HEK293T (cell line): ENCODE data around the gene TJP3.

ENCODE experiments used
- CTCF ChIA-PET: fragments of 350-600 bp; formaldehyde crosslinking; extraction: SDS; loops from one replicate; lab custom pipeline; 2021; ENCODE audit warnings: antibody characterized with exemption, inconsistent platforms; lab: Yijun Ruan, JAX
- POLR2A ChIA-PET: fragments of 350-600 bp; formaldehyde crosslinking; extraction: SDS; loops from one replicate; lab custom pipeline; 2020; ENCODE audit warnings: antibody characterized with exemption, inconsistent platforms; lab: Yijun Ruan, JAX
- DNase-seq: peaks from one replicate; pipeline ENCODE4 v3.0.0; 2012; ENCODE audit warnings: mixed read lengths; ENCODE audit errors: extremely low spot score
- ARNT ChIP-seq: fragments of 450-650 bp; IDR thresholded peaks from 2 replicates; pipeline ENCODE4 v1.6.1; 2017; ENCODE audit warnings: mild to moderate bottlenecking
- BHLHE40 ChIP-seq: fragments of 450-650 bp; IDR thresholded peaks from 2 replicates; pipeline ENCODE4 v1.6.1; 2016; ENCODE audit warnings: mild to moderate bottlenecking, moderate library complexity, borderline replicate concordance
- CTBP1 ChIP-seq: fragments of 450-650 bp; IDR thresholded peaks from 2 replicates; pipeline ENCODE4 v1.6.1; 2016; ENCODE audit warnings: borderline replicate concordance
- ELF4 ChIP-seq: fragments of 450-650 bp; IDR thresholded peaks from 2 replicates; pipeline ENCODE4 v1.6.1; 2017; ENCODE audit warnings: antibody characterized with exemption
- FOXA1 ChIP-seq: fragments of 450-650 bp; IDR thresholded peaks from 2 replicates; pipeline ENCODE4 v1.6.1; 2016; ENCODE audit warnings: mild to moderate bottlenecking
- FOXK2 ChIP-seq: fragments of 450-650 bp; IDR thresholded peaks from 2 replicates; pipeline ENCODE4 v1.6.1; 2016; ENCODE audit warnings: mild to moderate bottlenecking
- FOXM1 ChIP-seq: fragments of 450-650 bp; IDR thresholded peaks from 2 replicates; pipeline ENCODE4 v1.6.1; 2017; ENCODE audit warnings: mild to moderate bottlenecking, borderline replicate concordance
- HDGF ChIP-seq: fragments of 450-650 bp; IDR thresholded peaks from 2 replicates; pipeline ENCODE4 v1.6.1; 2017; ENCODE audit warnings: antibody characterized with exemption, borderline replicate concordance
- L3MBTL2 ChIP-seq: fragments of 450-650 bp; conservative IDR thresholded peaks from 2 replicates; pipeline ENCODE4 v1.6.1; 2016; ENCODE audit warnings: mild to moderate bottlenecking
- LEF1 ChIP-seq: fragments of 450-650 bp; IDR thresholded peaks from 2 replicates; pipeline ENCODE4 v1.6.1; 2017; ENCODE audit warnings: mild to moderate bottlenecking, borderline replicate concordance
- NFRKB ChIP-seq: fragments of 450-650 bp; IDR thresholded peaks from 2 replicates; pipeline ENCODE4 v1.6.1; 2016; ENCODE audit warnings: mild to moderate bottlenecking, moderate library complexity
- PKNOX1 ChIP-seq: fragments of 450-650 bp; IDR thresholded peaks from 2 replicates; pipeline ENCODE4 v1.6.1; 2016
- SP1 ChIP-seq: fragments of 450-650 bp; IDR thresholded peaks from 2 replicates; pipeline ENCODE4 v1.6.1; 2017
- SUZ12 ChIP-seq: fragments of 450-650 bp; IDR thresholded peaks from 2 replicates; pipeline ENCODE4 v1.6.1; 2016; ENCODE audit warnings: mild to moderate bottlenecking
- TARDBP ChIP-seq: fragments of 450-650 bp; IDR thresholded peaks from 2 replicates; pipeline ENCODE4 v1.6.1; 2016
- ZNF384 ChIP-seq: fragments of 450-650 bp; IDR thresholded peaks from 2 replicates; pipeline ENCODE4 v1.6.1; 2016

The TJP3 gene

DNA sequence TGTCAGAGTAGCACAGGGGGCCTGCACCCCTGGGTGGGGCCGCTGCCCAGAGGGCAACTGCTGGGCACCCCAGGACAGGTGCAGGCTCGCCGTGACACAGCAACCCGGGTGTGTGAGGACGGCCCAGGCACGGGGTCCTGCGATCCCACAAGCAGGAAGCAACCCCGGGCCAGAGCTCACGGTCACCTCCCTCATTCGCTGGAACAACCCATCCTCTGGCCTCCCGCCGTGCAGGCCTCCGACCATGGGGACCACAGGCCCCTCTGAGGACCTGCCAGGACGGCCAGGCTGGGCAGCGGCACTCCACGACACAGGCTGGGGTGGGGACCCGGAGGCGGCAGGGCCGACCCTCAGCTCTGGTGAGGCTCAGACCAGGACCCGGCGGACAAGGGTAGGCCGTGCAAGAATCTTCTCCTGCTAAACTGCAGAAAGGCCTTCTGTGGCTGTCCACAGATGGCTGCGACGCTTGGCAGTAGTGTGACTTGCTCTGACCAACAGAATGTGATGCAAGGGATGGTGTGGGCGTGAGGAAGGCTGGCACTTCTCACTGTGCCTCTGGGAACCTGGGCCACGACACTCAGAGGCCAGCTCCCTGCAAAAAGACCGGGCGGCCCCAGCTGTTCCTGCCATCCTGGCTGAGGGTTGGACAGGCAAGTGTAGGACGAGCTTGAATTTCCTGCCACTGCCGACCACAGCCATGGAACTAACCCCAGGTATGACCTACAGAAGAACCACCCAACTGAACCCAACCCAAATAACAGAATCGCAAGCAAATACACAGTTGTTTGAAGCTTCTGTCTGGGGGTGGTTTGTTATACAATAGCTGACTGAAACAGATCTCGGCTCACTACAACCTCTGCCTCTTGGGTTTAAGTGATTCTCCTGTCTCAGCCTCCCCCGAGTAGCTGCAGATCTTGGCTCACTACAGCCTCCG, 34.4 kb upstream of the TJP3 start:
- CTCF ChIA-PET = no interaction called here
- TF ChIP-seq FOXK2 (no peak), ELF4 (no peak), ARNT (no peak), FOXM1 (no peak)
- POLR2A ChIA-PET = no interaction called here
- no peak for DNase-seq

DNA sequence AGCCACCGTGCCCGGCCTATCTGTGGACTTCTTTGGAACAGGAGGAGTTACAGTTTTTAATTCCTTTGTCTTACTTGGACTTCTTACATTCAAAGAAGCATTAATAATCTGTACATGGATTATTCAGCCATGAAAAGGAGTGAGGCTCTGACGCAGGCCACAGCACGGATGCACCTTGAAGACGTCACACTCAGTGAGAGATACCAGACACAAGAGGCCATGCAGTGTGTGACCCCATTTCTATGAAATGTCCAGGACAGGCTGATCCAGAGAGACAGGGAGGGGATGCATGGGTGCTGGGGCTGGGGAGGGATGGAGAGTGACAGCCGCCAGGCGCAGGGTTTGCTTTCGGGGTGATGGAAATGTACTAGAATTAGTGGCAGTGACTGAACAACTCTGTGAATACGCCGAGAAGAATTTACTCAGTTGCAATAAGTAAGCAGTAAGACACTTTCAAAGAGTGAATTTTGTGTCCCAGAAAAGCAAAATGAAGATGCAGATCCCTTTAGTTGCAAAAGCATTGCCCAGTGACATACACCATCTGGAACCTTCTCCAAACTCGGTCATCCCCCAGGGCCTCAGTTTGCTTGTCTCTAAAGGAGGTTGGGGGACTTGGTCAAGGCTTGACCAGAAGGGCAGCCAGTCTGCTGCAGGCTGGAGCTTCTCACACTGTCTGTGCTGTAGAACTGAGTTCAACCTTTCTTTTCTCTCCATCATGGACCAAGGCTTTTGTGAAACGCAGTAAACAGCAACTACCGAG, 33.2 kb upstream of the TJP3 start:
- ChIA-PET POLR2A (no interaction called here), CTCF (no interaction called here)
- no peak for DNase-seq
- TF ChIP-seq SP1 = no peak
- no peak for TF ChIP-seq FOXK2

DNA sequence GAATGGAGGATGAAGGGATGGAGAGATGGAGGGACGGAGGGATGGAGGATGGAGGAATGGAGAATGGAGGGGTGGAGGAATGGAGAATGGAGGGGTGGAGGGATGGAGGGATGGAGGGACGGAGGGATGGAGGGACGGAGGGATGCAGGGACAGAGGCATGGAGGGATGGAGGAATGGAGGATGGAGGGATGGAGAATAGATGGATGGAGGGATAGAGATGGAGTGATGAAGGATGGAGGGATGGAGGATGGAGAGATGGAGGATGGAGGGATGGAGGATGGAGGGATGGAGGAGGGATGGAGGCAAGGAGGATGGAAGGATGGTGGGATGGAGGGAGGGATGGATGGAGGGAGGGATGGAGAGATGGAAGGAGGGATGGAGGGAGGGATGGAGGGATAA, 30.0 kb upstream of the TJP3 start:
- no peak for DNase-seq
- no peak for TF ChIP-seq ARNT
- POLR2A ChIA-PET = no interaction called here
- CTCF ChIA-PET = no interaction called here

DNA sequence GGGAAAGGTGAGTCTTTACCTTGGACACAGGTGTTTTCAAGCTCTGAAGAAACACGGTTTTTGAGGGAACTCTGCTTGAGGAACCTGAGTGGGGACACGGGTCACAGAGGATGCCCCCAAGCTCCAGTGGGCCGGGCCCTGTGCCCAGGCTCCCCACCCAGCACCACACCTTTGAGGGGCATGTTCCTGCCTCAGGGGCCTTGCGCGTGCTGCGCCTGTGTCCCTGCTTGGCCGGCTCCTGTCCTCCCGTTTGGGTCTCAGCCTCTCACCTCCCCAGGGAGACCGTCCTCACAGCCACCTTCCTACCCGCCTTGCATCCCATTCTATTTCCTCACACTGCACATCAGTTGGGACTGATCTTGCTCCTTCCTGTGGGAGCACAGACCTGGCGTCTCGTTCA, 29.0 kb upstream of the TJP3 start:
- no peak for DNase-seq
- TF ChIP-seq ARNT (no peak), TARDBP (no peak), LEF1 (no peak), SUZ12 (no peak), NFRKB (no peak), CTBP1 (no peak), L3MBTL2 (no peak), ELF4 (no peak), FOXM1 (no peak), PKNOX1 (no peak), ZNF384 (no peak), SP1 (no peak), BHLHE40 (no peak)
- ChIA-PET POLR2A (no interaction called here), CTCF (no interaction called here)

DNA sequence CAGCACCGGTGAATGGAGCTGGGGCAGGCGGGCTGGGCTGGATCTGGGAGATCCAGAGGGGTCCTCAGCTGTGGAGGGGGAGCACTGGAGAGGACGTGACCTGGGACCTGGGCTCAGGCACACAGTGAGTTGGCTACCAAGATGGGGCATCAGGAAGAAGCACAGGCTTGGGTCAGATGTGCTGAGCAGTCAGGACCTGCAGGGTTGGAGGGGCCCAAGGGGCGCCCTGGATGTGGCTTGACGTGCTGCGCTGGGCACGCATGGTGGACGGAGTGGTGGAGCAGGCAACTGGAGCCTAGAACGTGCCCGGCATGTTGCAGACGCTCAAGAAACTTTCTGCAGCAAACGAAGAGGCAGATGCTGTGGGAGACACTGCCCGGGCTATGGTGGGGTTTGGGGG, 28.6 kb upstream of the TJP3 start:
- DNase-seq = no peak
- TF ChIP-seq SP1 (no peak), SUZ12 (no peak), FOXM1 (no peak), TARDBP (no peak), BHLHE40 (no peak), ARNT (no peak), HDGF (no peak), LEF1 (no peak), FOXK2 (no peak), NFRKB (no peak), L3MBTL2 (no peak)
- POLR2A ChIA-PET = no interaction called here
- CTCF ChIA-PET = no interaction called here

- DNase-seq = no peak
- TF ChIP-seq TARDBP = no peak
- TF ChIP-seq LEF1 = no peak
- no peak for TF ChIP-seq NFRKB
- no peak for TF ChIP-seq SUZ12
- TF ChIP-seq FOXA1 = no peak
- TF ChIP-seq SP1 = no peak
- no peak for TF ChIP-seq ARNT
- TF ChIP-seq BHLHE40 = no peak
- ChIA-PET CTCF (no interaction called here), POLR2A (no interaction called here)
These were observed 27.2 kb upstream of the TJP3 start for GRCh38 chr19:3680939-3681338.

GRCh38 chr19:3682286-3682685, 25.9 kb upstream of the TJP3 start:
- POLR2A ChIA-PET = no interaction called here
- CTCF ChIA-PET = no interaction called here

More at GRCh38 chr19:3682286-3682685, 25.9 kb upstream of the TJP3 start:
- no peak for TF ChIP-seq NFRKB
- TF ChIP-seq SP1 = no peak
- no peak for TF ChIP-seq PKNOX1
- TF ChIP-seq ELF4 = no peak
- TF ChIP-seq ZNF384 = no peak
- no peak for TF ChIP-seq CTBP1
- no peak for TF ChIP-seq L3MBTL2
- no peak for TF ChIP-seq FOXA1
- no peak for TF ChIP-seq TARDBP
- TF ChIP-seq FOXM1 = no peak
- no peak for TF ChIP-seq SUZ12
- TF ChIP-seq LEF1 = no peak
- TF ChIP-seq HDGF = no peak
- TF ChIP-seq ARNT = no peak
- TF ChIP-seq FOXK2 = no peak
- no peak for TF ChIP-seq BHLHE40
- DNase-seq = no peak
